Measurements from ENCODE around the gene DDX49. TPM values are rescaled to one million over a fixed set of nuclear protein-coding genes. Genes with fewer than 3 reads are reported as not detected.

The DDX49 gene
- polyA plus RNA-seq, 3 donors, result 45.9 to 59.4 (median 55.4) TPM

- H3K27ac ChIP-seq (ENCODE audit: low read depth, low read length), result no peak overlapping the region
- WGBS, 3 donors, result 79 to 89% (median 86%) methylated on average over 34 of the region's 34 CpGs
These were observed 12.0 kb downstream of the DDX49 start for GRCh38 chr19:18931316-18932162.

- 12 to 41% (median 28%) methylated on average over 32 to 37 of the region's 37 CpGs for WGBS, 3 donors
- H3K27ac ChIP-seq (ENCODE audit: low read depth, low read length), result no peak overlapping the region
These were observed 12.8 kb downstream of the DDX49 start for GRCh38 chr19:18932216-18932841.

GRCh38 chr19:18933297-18933696, 13.8 kb downstream of the DDX49 start:
- no peak overlapping the region for H3K27ac ChIP-seq (ENCODE audit: low read depth, low read length)
- 87 to 89% (median 87%) methylated on average over 13 of the region's 13 CpGs for WGBS, 3 donors

GRCh38 chr19:18939163-18939562, 19.6 kb downstream of the DDX49 start:
- WGBS, 3 donors, result 91 to 98% (median 94%) methylated on average over 3 of the region's 3 CpGs
- no peak overlapping the region for H3K27ac ChIP-seq (ENCODE audit: low read depth, low read length)

- 1 to 4% (median 2%) methylated on average over 42 to 47 of the region's 47 CpGs for WGBS, 3 donors
- H3K27ac ChIP-seq (ENCODE audit: low read depth, low read length), result no peak overlapping the region
These were observed 20.6 kb downstream of the DDX49 start for GRCh38 chr19:18939922-18940768.

- WGBS, 3 donors, result 1% methylated on average over 52 to 79 of the region's 81 CpGs
- H3K27ac ChIP-seq (ENCODE audit: low read depth, low read length), result no peak within 1 kb of the TSS
These were observed 21.5 kb downstream of the DDX49 start, which contains the start of gene HOMER3 for GRCh38 chr19:18940769-18941627. Gene HOMER3 (minus strand): TSS chr19:18941217. CDS start chr19:18938982, 2,235 bp downstream.

- no peak overlapping the region for H3K27ac ChIP-seq (ENCODE audit: low read depth, low read length)
- 58 to 70% (median 63%) methylated on average over 18 of the region's 18 CpGs for WGBS, 3 donors
These were observed 22.3 kb downstream of the DDX49 start for GRCh38 chr19:18941628-18942354.

- WGBS, 3 donors, result 83 to 93% (median 91%) methylated on average over 6 of the region's 6 CpGs
- no peak overlapping the region for H3K27ac ChIP-seq (ENCODE audit: low read depth, low read length)
These were observed 23.2 kb downstream of the DDX49 start for GRCh38 chr19:18942692-18943091.

- WGBS, 3 donors, result 73 to 88% (median 88%) methylated on average over 4 of the region's 4 CpGs
- H3K27ac ChIP-seq (ENCODE audit: low read depth, low read length), result no peak overlapping the region
These were observed 23.9 kb downstream of the DDX49 start for GRCh38 chr19:18943465-18943864.

GRCh38 chr19:18945297-18945696, 25.8 kb downstream of the DDX49 start:
- WGBS, 3 donors, result 76 to 90% (median 88%) methylated on average over 9 of the region's 9 CpGs

GRCh38 chr19:18946335-18946734, 26.8 kb downstream of the DDX49 start:
- no peak overlapping the region for H3K27ac ChIP-seq (ENCODE audit: low read depth, low read length)

More at GRCh38 chr19:18945297-18945696, 25.8 kb downstream of the DDX49 start:
- no peak overlapping the region for H3K27ac ChIP-seq (ENCODE audit: low read depth, low read length)

- WGBS, 3 donors, result 66 to 87% (median 81%) methylated on average over 14 of the region's 14 CpGs
- H3K27ac ChIP-seq (ENCODE audit: low read depth, low read length), result no peak overlapping the region
These were observed 27.4 kb downstream of the DDX49 start for GRCh38 chr19:18946918-18947317.

- no peak overlapping the region for H3K27ac ChIP-seq (ENCODE audit: low read depth, low read length)
- WGBS, 3 donors, result 68 to 82% (median 79%) methylated on average over 13 to 15 of the region's 15 CpGs
These were observed 28.8 kb downstream of the DDX49 start for GRCh38 chr19:18948075-18948975.

- WGBS, 3 donors, result 71 to 88% (median 88%) methylated on average over 5 of the region's 5 CpGs
- H3K27ac ChIP-seq (ENCODE audit: low read depth, low read length), result no peak overlapping the region
These were observed 29.5 kb downstream of the DDX49 start for GRCh38 chr19:18948976-18949356.

GRCh38 chr19:18949858-18950257, 30.3 kb downstream of the DDX49 start:
- 87 to 97% (median 93%) methylated on average over 3 of the region's 3 CpGs for WGBS, 3 donors
- no peak overlapping the region for H3K27ac ChIP-seq (ENCODE audit: low read depth, low read length)

- WGBS, 3 donors, result 85 to 87% (median 86%) methylated on average over 7 of the region's 7 CpGs
- no peak overlapping the region for H3K27ac ChIP-seq (ENCODE audit: low read depth, low read length)
These were observed 32.3 kb downstream of the DDX49 start for GRCh38 chr19:18951721-18952281.

Data from adipose tissue (tissue), 3 donors.